HG03159 (cell line): ENCODE measurements around the gene ZC3H8.
A peak's percentile ranks its signal among the peaks of the same experiment; 100 is the strongest.
"Not testable (repeated sequence)": the region's sequence is repeated elsewhere in the genome, so short reads cannot be mapped to it uniquely, and the experiment has no call there.

Experiments used
- ATAC-seq: cut with Tn5 transposase; IDR thresholded peaks from one replicate; pipeline ENCODE4 v1.9.1; 2021; ENCODE audit warnings: mild to moderate bottlenecking, moderate library complexity; ENCODE audit not compliant: unreplicated experiment

ZC3H8 gene

DNA sequence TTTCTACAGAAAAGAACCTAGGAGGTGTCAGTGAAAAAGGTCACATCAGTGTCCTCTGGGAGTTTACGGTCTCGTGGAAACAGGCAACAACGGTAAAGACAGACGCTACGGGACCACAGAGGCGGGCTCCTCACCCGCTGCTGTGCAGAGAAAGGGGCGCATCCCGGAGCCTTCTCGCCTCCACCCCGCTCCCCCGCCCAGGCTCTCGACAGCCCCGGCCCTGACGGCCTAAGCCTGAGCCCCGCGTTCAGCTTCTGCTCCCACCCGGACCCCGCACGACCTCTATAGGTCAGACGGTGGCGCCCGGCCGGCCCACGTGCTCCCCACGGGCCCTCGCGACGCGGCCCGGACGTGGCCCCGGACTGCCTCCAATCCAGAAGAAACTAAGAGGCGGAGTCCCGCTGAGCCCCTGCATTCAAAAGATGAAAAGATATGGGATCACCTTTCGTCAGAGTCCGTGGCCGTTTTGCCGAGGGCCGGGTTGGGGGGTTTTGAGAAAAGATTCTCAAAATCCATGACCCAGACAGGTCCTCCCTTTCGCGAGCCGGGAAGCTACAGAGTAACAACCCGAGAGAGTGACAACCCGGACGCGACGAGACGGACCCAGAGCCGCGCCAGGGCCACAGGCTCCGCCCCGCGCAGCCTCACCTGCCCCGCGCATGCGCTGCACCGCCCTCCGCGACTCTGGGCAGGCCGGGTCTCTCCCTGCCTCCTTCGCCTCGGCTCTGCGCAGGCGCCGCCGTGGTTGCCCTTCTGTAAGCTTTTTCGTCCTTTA lies at the start of gene ZC3H8:
Gene ZC3H8, minus strand, starts transcription at position 577 of the 775 bp plus-strand sequence. Its CDS starts 61 bp downstream, at position 516.
- peak; percentile 89 for ATAC-seq

DNA sequence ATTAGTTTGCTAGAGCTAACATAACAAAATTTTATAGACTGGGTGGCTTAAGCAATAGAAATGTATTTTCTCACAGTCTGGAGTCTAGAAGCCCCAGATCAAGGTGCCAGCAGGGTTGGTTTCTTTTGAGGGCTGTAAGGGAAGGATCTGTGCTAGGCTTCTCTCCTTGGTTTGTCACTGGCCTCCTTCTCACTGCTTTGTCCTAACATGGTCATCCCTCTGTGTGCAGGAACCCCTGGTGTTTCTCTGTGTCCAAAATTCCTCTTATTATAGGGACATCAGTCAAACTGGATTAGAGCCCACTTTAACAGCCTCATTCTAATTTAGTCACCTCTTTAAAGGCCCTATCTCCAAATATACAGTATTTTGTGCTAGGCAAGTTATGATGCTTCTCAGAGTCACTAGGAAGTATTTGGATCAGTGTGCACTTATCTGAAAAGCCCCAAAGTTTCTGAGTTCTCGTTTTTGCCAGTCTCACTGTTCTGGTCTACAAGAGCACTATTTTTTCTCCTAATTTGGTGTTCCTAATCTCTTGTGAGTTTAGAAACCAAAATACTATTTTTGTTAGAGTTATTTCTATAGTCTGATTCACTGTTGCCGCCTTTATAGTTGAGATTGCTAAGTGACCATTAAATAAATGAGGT lies 49.6 kb upstream of the ZC3H8 start:
- no peak for ATAC-seq

DNA sequence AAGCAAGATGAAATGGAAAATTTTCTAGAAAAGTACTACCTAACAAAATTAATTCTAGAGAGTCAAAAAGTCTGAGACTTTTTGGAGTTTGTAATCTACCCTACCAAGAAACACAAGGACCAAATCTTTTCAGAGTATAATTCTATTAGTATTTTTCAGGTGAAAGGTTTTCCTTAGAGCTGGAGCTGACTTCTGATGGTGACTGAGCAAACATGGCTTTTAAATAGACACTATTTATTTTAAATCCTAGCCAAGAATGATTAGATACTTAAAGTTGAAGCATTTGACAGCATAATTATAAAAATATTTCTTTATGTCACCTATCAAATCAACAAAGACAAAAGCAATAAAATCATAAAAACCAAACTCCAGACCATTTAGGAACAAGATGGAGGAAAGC lies 47.1 kb upstream of the ZC3H8 start:
- no peak for ATAC-seq

GRCh38 chr2:112301171-112301584 lies 46.3 kb upstream of the ZC3H8 start:
- no peak for ATAC-seq

GRCh38 chr2:112296407-112296806 lies 41.6 kb upstream of the ZC3H8 start:
- no peak for ATAC-seq

- no peak for ATAC-seq
These were observed 40.7 kb upstream of the ZC3H8 start for GRCh38 chr2:112295407-112296078.

GRCh38 chr2:112293636-112294401 lies 39.0 kb upstream of the ZC3H8 start:
- no peak for ATAC-seq

DNA sequence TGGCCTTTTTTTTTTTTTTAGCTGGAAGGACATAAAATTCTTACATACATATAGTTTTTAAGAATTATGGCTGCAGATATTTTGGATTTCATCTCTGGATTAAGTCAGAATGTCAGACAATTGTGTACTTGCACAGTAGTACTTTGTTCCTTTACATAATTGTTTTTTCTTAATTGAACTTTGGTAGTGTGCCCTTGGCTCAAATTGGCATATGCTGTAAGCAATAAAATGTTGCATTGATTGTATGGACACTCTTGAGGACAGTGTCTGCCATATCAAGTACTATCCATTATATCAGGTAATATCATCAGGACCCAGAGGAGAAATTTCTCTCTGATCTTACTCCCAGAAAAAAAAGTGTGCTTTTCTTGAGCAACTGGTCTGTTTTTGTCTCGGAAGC lies 35.8 kb upstream of the ZC3H8 start:
- no peak for ATAC-seq

DNA sequence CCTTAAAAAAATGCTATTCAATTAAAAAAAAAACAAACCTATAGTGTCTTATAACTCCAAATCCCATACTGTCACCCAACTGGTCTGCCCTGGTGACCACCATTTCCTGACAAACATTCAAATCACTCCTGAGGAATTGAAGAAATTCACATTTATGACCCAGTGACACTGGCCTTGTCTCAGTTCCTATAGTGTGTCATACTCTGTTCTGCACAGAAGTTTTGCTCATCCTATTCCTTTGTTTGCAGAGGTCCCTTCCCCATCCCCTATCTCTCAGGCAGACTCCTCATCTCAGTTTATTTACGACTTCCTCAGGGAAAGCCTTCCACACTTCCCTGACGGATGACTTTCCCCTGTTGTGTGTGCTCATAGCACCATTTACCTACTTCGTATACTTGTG lies 35.2 kb upstream of the ZC3H8 start:
- ATAC-seq = no peak

DNA sequence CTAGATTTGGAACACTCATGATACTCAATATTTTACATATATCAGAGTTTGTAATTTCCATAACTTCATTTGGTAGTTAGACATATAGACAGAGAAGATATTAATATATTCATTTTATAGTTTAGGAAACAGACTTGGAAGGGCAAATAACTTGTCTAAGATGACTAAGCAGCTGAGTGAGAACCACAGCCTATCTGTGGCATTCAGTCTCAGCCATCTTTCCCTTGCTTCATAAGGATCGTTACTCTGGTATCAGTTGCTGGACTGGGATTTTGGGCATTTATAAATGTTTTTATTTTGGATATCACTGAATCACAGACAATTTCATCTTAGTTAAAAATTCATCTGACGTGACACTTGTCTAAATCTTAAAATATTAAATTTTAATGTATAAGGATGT lies 28.7 kb upstream of the ZC3H8 start:
- ATAC-seq = not testable (repeated sequence)

DNA sequence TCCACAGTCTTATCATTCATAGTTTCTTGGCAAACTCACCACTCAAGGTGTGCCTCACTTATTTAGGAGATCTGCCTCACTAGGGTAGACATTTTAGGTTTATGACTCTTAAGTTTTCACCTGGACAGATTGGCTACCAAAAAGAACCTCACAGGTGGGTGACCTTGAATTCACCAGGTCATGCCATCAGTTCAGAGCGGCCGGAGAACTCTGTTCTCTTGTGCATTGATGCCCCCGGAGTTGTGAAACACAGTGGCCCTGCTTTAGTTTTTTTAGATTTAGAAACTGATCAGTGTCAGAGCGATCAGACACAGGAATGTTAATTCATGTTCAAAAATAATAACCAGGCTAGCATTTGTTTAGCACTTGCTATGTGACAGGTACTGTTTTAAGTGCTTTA lies 27.2 kb upstream of the ZC3H8 start:
- not testable (repeated sequence) for ATAC-seq

GRCh38 chr2:112277596-112278220 lies 22.9 kb upstream of the ZC3H8 start:
- ATAC-seq = no peak

- ATAC-seq = no peak
These were observed 22.1 kb upstream of the ZC3H8 start for GRCh38 chr2:112276954-112277353.

GRCh38 chr2:112275887-112276773 lies 21.3 kb upstream of the ZC3H8 start:
- peak; percentile 64 for ATAC-seq

DNA sequence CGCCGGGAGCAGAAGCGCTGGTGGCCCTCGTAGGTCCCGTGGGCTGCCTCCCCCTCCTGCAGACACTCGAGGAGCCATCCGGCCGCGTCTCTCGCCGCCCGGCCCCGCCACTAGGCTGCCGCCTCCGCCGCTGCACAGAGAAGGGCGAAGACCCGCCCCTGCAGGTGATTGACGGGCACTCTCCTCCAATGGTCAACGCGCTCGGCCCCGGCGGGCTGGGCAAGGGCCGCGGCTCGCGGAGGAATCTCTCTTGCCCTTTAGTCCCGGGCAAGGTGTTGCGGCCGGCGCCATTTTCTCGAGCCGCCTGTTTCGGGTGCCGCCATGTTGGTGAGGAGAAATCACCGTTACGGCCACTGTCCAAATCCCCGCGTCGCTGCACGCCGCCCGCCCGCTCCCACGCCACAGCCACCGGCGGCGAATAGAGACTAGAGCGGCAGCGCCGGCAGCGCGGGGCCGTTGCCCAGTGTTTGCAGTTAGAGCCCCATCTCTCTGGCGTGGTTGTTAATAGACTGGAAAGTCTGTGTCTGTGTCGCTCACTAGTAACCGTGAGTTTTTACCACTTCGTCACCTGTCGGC lies 20.6 kb upstream of the ZC3H8 start, which contains the start of gene ZC3H6:
Gene ZC3H6, plus strand, starts transcription at position 287 of the 576 bp plus-strand sequence. CDS start 398 bp downstream, outside the sequence.
- peak; percentile 92 for ATAC-seq

GRCh38 chr2:112273349-112273748 lies 18.5 kb upstream of the ZC3H8 start:
- ATAC-seq = no peak

- ATAC-seq = no peak
These were observed 17.8 kb upstream of the ZC3H8 start for GRCh38 chr2:112272669-112273068.

DNA sequence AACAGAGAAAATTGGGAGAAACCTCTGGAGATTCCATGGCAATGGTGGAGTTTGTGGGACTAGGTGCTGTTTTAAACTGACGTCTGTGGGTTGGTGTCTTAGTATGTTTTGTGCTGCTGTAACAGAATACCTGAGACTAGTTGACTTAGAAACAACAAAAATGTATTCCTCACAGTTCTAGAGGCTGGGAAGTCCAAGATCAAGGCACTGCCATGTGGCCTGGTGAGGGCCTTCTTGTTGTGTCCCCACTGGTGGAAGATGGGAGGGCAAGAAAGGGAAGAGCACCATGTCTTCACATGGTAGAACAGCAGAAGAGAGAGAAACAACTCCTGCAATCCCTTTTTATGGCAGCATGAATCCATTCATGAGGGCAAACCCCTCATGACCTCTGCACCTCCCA lies 13.7 kb upstream of the ZC3H8 start:
- no peak for ATAC-seq

DNA sequence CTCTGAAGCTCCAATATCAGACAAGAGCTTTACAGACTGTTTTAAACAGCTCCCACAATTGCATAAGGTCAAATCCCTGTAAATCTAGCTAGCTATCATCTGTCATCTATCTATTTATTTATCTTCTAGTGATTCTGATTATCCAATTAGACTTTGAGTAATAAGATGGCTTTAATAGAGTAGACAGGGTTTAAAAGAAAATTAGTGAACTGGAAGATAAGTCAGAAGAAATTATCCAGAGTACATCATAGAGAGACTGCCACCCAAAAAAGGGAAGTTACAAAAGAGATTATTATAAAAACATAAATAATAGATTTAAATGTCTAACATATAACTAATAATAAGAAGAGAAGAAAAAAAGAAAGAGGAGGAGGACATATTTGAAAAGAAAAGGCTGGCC lies 8.0 kb upstream of the ZC3H8 start:
- ATAC-seq = no peak
